HG02759 (cell line): Measurements from ENCODE around the gene KASH5.

Source experiments
- ATAC-seq: cut with Tn5 transposase; IDR thresholded peaks from one replicate; pipeline ENCODE4 v1.9.1; 2021; ENCODE audit warnings: mild to moderate bottlenecking, moderate library complexity; ENCODE audit not compliant: unreplicated experiment

KASH5 gene, protein sequence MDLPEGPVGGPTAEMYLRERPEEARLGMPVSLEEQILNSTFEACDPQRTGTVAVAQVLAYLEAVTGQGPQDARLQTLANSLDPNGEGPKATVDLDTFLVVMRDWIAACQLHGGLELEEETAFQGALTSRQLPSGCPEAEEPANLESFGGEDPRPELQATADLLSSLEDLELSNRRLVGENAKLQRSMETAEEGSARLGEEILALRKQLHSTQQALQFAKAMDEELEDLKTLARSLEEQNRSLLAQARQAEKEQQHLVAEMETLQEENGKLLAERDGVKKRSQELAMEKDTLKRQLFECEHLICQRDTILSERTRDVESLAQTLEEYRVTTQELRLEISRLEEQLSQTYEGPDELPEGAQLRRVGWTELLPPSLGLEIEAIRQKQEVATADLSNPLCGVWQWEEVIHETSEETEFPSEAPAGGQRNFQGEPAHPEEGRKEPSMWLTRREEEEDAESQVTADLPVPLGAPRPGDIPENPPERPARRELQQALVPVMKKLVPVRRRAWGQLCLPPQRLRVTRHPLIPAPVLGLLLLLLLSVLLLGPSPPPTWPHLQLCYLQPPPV

DNA sequence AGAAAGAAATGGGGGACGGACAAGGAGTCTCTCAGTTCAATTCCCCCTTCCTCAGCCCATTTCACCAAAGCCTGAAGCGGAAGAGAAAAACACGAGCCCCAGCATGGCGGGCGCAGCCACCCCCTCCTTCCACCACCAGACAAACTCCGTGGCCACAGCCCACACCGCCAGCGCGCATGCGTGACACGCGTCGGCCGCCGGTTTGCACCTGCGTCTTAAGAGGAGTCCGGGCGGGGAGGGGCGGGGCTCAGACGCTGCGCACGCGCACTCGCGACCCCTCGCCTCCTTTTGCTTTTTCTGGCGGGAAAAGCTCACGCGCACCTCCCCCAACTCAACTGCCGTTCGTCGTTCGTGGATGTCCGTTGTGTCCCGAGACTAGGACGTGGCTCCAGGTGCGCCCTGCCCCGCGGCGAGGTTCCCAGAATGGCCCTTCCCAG is at the start of gene KASH5:
KASH5 (plus strand) TSS at position 314 of the 437 bp plus-strand sequence. CDS start 2,635 bp downstream, outside the sequence.
- ATAC-seq = no peak

GRCh38 chr19:49338691-49339300 is 49.3 kb upstream of the KASH5 start:
- ATAC-seq = no peak

- no peak for ATAC-seq
Observed at GRCh38 chr19:49339301-49340068, 48.6 kb upstream of the KASH5 start.

GRCh38 chr19:49340069-49340864 is 47.8 kb upstream of the KASH5 start:
- ATAC-seq = peak; percentile 74

- no peak for ATAC-seq
Observed at GRCh38 chr19:49340865-49341718, 47.0 kb upstream of the KASH5 start.

- ATAC-seq = no peak
Observed at GRCh38 chr19:49342291-49342721, 45.7 kb upstream of the KASH5 start.

DNA sequence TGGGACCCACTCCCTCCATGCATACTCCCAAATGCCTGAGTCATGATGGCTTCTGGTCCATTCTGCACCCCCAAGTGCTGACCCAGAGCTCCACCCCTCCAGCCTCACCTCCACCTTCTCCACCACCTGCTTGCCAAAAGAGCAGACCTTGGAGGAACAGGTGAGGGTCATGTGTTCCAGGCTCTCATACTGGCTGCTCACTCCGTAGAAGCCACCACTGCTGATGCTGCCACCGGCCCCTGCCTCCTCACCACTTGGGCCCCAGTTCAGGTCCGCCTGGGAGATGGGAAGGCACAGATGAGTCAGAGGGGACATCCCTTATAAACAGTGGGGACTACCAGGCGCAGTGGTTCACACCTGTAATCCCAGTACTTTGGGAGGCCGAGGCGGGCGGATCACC is 44.9 kb upstream of the KASH5 start:
- no peak for ATAC-seq

GRCh38 chr19:49344505-49345423 is 43.3 kb upstream of the KASH5 start:
- ATAC-seq = no peak

GRCh38 chr19:49347191-49347590 is 40.9 kb upstream of the KASH5 start:
- no peak for ATAC-seq

DNA sequence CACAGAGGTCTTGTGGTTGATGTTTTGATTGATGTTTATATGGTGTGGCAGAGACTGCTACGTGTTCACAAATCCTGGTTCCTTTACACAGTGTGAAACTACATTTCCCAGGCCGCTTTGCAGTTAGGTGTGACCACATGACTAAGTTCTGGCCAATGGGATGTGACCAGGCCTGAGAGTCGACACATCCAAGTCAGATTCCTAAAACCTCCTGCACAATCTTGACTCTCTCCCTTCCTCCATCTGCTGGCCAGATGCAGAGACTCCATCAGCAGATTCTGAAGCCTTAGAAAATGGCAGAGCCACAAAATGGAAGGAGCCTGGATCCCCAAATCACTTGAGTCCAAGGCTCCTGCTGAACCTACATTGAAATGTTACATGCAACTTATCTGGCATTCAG is 40.2 kb upstream of the KASH5 start:
- ATAC-seq = no peak

DNA sequence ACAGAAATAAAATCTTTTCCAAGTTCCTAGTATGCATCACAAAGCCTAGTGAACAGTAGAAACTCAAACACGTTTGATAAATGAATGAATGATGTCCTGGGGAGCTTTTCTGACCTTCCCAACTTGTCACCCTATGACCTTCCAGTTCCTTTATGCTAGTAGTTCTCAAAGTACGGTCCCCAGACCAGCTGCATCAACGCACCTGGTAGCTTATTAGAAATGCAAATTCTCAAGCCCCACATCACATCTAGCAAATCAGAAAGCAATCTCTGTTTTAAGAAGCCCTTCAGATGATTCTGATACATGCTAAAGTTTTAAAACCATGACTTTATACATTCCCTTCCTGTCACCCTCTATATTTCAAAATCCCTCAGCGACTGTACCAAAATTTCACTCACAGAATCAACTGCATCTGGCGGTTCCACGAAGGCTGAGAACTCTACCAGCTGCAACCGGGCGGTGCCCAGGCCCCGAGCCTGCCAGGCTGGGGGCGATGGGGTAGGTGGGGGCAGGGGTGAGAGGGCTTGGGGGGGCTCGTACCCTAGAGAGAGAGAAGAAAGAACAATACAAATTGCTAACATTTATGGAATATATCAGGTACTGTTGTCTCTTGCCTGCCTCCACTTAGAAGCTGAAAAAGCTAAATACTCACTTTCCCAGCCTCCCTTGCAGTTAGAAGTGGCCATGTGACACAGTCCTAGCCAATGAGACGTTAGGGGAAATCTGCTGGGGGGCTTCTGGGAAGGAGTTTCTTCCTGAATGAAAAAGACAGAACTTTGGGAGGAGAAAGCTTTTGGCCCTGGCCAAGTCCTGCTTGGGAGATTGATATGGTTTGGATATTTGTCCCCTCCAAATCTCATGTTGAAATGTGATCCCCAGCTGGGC is 39.5 kb upstream of the KASH5 start:
- ATAC-seq = no peak

- no peak for ATAC-seq
Observed at GRCh38 chr19:49349567-49349966, 38.5 kb upstream of the KASH5 start.

DNA sequence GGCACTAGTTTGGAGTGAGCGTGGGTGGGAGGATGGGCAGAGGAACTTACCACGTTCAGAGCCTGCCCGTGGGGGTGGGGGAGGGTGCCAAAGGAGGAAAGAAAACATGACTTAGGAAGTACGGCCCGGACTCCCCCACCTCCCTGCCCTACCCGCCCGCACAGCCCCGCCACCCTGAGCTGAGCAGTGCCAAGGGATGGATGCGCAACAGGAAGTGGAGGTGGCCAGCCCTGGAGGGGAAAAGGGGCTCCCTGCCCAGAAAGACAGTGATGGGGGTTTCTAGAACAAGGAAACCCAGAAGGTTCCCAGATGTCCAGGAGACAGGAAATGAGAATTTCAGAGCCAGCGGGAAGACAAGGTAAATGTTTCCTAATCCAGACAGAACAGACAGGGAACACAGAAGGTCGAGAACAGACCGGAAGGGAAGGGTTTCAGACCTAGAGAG is 32.1 kb upstream of the KASH5 start:
- ATAC-seq = no peak

GRCh38 chr19:49356382-49356781 is 31.7 kb upstream of the KASH5 start:
- ATAC-seq = no peak

GRCh38 chr19:49357186-49357585 is 30.9 kb upstream of the KASH5 start:
- no peak for ATAC-seq

DNA sequence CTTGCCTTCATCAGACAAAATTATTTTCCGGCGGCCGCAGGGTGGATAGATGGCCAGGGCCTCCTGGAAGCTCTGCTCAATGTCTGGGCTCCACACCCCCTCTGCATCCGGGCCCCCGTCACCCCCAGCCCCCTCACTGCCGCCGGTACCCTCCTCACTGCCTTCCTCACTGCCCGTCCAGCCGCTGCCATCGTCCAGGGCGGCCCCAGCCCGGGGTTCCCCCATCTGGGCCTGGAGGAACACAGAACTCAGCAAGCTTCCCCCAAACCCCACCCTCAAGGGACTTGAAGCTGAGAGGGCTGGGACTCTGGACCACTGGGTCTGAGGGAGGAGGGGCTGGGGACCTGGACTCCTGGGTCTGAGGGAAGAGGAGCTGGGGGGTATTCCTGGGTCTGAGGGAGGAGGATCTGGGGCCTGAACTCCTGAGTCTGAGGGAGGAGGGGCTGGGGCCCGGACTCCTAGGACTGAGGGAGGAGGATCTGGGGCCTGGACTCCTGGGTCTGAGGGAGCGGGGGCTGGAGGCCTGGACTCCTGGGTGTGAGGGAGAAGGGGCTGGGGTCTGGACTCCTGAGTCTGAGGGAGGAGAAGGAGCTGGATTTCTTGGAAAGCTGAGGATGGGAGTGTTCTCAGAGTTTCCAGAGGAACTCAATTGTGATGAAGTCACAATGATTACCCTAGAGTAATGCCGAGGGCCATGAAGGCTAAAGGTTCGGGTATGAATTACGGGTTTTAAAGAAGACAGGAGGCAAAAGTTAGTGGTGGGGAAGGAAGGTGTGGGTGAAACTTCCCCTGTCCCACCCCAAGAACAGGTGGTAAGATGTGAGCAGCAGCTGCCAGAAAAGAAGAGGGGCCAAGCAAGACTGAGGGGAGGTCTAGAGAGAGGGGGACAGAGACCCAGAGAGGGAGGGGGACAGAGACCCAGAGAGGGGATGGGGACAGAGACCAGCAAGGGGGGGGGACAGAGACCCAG is 27.9 kb upstream of the KASH5 start:
- no peak for ATAC-seq
